Liver (tissue), 3 donors: Measurements from ENCODE around the gene FAM184B.

Experiments
- HNF4G ChIP-seq: IDR thresholded peaks from 2 replicates; pipeline ENCODE4 v1.6.1; 2016; ENCODE audit warnings: antibody characterized with exemption
- NR2F2 ChIP-seq: IDR thresholded peaks from 2 replicates; pipeline ENCODE4 v1.6.1; 2016; ENCODE audit warnings: antibody characterized with exemption
- RAD21 ChIP-seq, 2 donors: IDR thresholded peaks; 2 replicates each; pipeline ENCODE4 v1.6.1; 2016; ENCODE audit warnings: antibody characterized with exemption in 2 of 2, mild to moderate bottlenecking in 2 of 2
- TAF1 ChIP-seq: conservative IDR thresholded peaks from 2 replicates; pipeline ENCODE4 v1.6.1; 2016; ENCODE audit warnings: antibody characterized with exemption, mild to moderate bottlenecking
- ZBTB33 ChIP-seq: IDR thresholded peaks from 2 replicates; pipeline ENCODE4 v1.6.1; 2016; ENCODE audit warnings: antibody characterized with exemption
- TF ChIP-seq, protein P1 (sequence below): fragments of 150-350 bp; IDR thresholded peaks from 2 replicates; pipeline ENCODE4 v1.5.1; 2017; ENCODE audit warnings: improper control_type of control experiment, low read depth, low read length; ENCODE audit not compliant: missing input control
- TF ChIP-seq, protein P2 (sequence below): IDR thresholded peaks from 2 replicates; pipeline ENCODE4 v1.6.1; 2016; ENCODE audit warnings: antibody characterized with exemption, mild to moderate bottlenecking
- donor health status: healthy.
- donor health status: healthy.

GRCh38 chr4:17636341-17636695 is 145.1 kb downstream of the FAM184B start:
- TF ChIP-seq, protein P1, sequence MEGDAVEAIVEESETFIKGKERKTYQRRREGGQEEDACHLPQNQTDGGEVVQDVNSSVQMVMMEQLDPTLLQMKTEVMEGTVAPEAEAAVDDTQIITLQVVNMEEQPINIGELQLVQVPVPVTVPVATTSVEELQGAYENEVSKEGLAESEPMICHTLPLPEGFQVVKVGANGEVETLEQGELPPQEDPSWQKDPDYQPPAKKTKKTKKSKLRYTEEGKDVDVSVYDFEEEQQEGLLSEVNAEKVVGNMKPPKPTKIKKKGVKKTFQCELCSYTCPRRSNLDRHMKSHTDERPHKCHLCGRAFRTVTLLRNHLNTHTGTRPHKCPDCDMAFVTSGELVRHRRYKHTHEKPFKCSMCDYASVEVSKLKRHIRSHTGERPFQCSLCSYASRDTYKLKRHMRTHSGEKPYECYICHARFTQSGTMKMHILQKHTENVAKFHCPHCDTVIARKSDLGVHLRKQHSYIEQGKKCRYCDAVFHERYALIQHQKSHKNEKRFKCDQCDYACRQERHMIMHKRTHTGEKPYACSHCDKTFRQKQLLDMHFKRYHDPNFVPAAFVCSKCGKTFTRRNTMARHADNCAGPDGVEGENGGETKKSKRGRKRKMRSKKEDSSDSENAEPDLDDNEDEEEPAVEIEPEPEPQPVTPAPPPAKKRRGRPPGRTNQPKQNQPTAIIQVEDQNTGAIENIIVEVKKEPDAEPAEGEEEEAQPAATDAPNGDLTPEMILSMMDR: no peak
- TF ChIP-seq HNF4G (no peak), ZBTB33 (no peak), RAD21 (IDR thresholded peaks at IDR 0.05) (no peak), TAF1 (no peak), NR2F2 (no peak)
- TF ChIP-seq, protein P2, sequence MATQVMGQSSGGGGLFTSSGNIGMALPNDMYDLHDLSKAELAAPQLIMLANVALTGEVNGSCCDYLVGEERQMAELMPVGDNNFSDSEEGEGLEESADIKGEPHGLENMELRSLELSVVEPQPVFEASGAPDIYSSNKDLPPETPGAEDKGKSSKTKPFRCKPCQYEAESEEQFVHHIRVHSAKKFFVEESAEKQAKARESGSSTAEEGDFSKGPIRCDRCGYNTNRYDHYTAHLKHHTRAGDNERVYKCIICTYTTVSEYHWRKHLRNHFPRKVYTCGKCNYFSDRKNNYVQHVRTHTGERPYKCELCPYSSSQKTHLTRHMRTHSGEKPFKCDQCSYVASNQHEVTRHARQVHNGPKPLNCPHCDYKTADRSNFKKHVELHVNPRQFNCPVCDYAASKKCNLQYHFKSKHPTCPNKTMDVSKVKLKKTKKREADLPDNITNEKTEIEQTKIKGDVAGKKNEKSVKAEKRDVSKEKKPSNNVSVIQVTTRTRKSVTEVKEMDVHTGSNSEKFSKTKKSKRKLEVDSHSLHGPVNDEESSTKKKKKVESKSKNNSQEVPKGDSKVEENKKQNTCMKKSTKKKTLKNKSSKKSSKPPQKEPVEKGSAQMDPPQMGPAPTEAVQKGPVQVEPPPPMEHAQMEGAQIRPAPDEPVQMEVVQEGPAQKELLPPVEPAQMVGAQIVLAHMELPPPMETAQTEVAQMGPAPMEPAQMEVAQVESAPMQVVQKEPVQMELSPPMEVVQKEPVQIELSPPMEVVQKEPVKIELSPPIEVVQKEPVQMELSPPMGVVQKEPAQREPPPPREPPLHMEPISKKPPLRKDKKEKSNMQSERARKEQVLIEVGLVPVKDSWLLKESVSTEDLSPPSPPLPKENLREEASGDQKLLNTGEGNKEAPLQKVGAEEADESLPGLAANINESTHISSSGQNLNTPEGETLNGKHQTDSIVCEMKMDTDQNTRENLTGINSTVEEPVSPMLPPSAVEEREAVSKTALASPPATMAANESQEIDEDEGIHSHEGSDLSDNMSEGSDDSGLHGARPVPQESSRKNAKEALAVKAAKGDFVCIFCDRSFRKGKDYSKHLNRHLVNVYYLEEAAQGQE: no peak
